Endodermal cell (in vitro differentiated cells): ENCODE measurements around the gene BICDL2. TPM values are rescaled to one million over a fixed set of nuclear protein-coding genes. Genes with fewer than 3 reads are reported as not detected.

Experiments
- DNase-seq: peaks from one replicate; pipeline ENCODE4 v3.0.0-alpha.2; 2017
- H3K27ac ChIP-seq: 2 replicates; pipeline ENCODE4 v1.5.1; 2013; ENCODE audit warnings: mild to moderate bottlenecking, low read depth, low read length, moderate library complexity
- H3K27me3 ChIP-seq: 2 replicates; pipeline ENCODE4 v1.6.1; 2013; ENCODE audit warnings: mild to moderate bottlenecking, low read length, moderate library complexity; ENCODE audit not compliant: insufficient read depth, control insufficient read depth, poor library complexity, severe bottlenecking
- H3K36me3 ChIP-seq: 2 replicates; pipeline ENCODE4 v1.7.0; 2013; ENCODE audit warnings: mild to moderate bottlenecking, low read length, moderate library complexity; ENCODE audit not compliant: control insufficient read depth, insufficient read depth
- H3K4me1 ChIP-seq: one replicate; pipeline ENCODE4 v1.7.0; 2013; ENCODE audit warnings: low read length; ENCODE audit not compliant: control insufficient read depth, insufficient read depth
- H3K4me3 ChIP-seq: 2 replicates; pipeline ENCODE4 v1.5.1; 2013; ENCODE audit warnings: mild to moderate bottlenecking, low read length, moderate library complexity
- H3K9ac ChIP-seq: 2 replicates; pipeline ENCODE4 v1.6.1; 2013; ENCODE audit warnings: mild to moderate bottlenecking, low read length, moderate library complexity; ENCODE audit not compliant: poor library complexity, severe bottlenecking; ENCODE audit errors: extremely low read depth
- H3K9me3 ChIP-seq: 2 replicates; pipeline ENCODE4 v1.6.1; 2013; ENCODE audit warnings: mild to moderate bottlenecking, low read length, moderate library complexity; ENCODE audit not compliant: control insufficient read depth
- H3K27ac Mint-ChIP-seq: 2 replicates; pipeline ENCODE4 v1.8.0; 2020; ENCODE audit warnings: mixed read lengths
- H3K27me3 Mint-ChIP-seq: 2 replicates; pipeline ENCODE4 v1.8.0; 2021; ENCODE audit warnings: mild to moderate bottlenecking, mixed read lengths; ENCODE audit not compliant: insufficient read depth
- H3K36me3 Mint-ChIP-seq: 2 replicates; pipeline ENCODE4 v1.8.0; 2020; ENCODE audit warnings: low read depth, mixed read lengths
- H3K4me1 Mint-ChIP-seq: 2 replicates; pipeline ENCODE4 v1.8.0; 2020; ENCODE audit warnings: mixed read lengths
- H3K4me3 Mint-ChIP-seq: 2 replicates; pipeline ENCODE4 v1.8.0; 2020; ENCODE audit warnings: mild to moderate bottlenecking, moderate library complexity, mixed read lengths
- H3K9me3 Mint-ChIP-seq: 2 replicates; pipeline ENCODE4 v1.8.0; 2020; ENCODE audit warnings: mild to moderate bottlenecking, mixed read lengths
- WGBS, 2 experiments: methylation state at CpG; one replicate each; pipeline versions ENCODE4 v1.1.5 to v1.1.7; 2013; ENCODE audit warnings: missing lambda C conversion rate in 2 of 2, mixed read lengths in 1 of 2; ENCODE audit not compliant: insufficient coverage in 1 of 2, insufficient read length in 1 of 2; 5-methylcytosine and 5-hydroxymethylcytosine counted together
- total RNA-seq, 2 donors: library from RNA; stranded (reverse); fragmentation: NEBNext Ultra II Directional in 1 of 2; extraction: Animal tissue kit (Norgen Biotek cat#: 25700) in 1 of 2; gene quantifications; 2 replicates in 1 of 2; 3 replicates in 1 of 2; pipeline ENCODE4 v1.2.1, GENCODE V29; 2021
- TF ChIP-seq, protein P1 (sequence below): fragments of 200-600 bp; sonication (generic); conservative IDR thresholded peaks from 2 replicates; pipeline ENCODE4 v1.5.0; 2021; ENCODE audit warnings: antibody characterized with exemption, mild to moderate bottlenecking

Gene BICDL2
- total RNA-seq, 2 donors from 2014 or later = 4.7 to 8.2 TPM

DNA sequence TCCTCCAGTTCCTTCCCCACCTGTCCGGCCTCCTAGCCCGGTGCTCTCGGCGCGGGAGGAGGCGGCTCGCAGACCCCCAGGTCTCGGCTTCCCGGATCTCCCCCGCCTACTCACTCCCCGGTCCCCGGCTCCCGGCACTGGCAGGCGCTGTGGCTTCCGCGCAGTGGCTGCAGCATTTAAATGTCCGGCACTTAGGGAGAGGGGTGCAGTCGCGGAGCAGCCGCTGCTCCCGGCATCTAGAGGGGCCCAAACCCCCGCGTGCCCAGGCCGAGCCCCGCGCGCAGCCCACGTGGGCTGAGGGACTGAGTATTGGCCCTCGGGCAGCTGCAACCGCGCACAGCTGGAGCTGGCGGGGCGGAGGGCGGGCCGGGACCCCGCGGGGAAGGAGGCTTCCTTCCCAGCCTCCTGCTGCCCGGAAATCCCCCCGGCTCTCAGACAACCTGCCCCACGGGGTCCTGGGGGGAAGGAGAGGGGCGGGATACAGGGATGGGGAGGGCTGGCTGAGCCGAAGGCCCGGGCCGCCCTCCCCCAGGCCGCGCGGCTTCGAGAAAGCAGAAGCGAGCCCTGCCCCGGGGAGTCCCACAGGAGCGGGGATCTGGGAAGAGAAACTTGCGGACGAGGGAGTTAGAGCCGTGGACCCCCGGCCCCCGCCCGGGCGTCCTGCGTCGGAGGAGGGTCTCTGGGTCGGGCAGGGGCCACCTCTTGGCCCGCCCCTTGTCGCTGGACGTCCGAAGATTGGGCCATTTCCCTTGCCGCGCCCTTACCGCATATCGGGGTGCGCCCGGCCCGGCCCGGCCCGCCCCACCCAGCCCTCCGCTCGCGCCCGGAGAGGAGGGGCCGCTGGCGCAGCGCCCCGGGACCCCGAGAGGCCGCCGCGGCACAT is 9.3 kb upstream of the BICDL2 start, which contains the start of gene MMP25:
TSS of gene MMP25 (plus strand) at position 804 of the 883 bp plus-strand sequence. CDS start 357 bp downstream, outside the sequence.
- no peaks in the 10 kb centered on the region for H3K36me3 Mint-ChIP-seq
- Histone ChIP-seq H3K4me3 (peak within 1 kb of the TSS; percentile 76), H3K27ac (no peak within 1 kb of the TSS), H3K9ac (no peak within 1 kb of the TSS), H3K9me3 (no peaks in the 10 kb centered on the region), H3K27me3 (peaks cover 59% of the 10 kb centered on the region), H3K36me3 (no peaks in the 10 kb centered on the region), H3K4me1 (no peaks in the 10 kb centered on the region)
- peaks cover 4% of the 10 kb centered on the region for H3K4me1 Mint-ChIP-seq
- H3K4me3 Mint-ChIP-seq = peak within 1 kb of the TSS; percentile 63
- DNase-seq = peak; percentile 86
- 0% methylated on average over 14 to 86 of the region's 86 CpGs for WGBS, 2 experiments
- no peaks in the 10 kb centered on the region for H3K9me3 Mint-ChIP-seq
- peak within 1 kb of the TSS; percentile 66 for H3K27ac Mint-ChIP-seq
- peaks cover 62% of the 10 kb centered on the region for H3K27me3 Mint-ChIP-seq
- TF ChIP-seq, protein P1, sequence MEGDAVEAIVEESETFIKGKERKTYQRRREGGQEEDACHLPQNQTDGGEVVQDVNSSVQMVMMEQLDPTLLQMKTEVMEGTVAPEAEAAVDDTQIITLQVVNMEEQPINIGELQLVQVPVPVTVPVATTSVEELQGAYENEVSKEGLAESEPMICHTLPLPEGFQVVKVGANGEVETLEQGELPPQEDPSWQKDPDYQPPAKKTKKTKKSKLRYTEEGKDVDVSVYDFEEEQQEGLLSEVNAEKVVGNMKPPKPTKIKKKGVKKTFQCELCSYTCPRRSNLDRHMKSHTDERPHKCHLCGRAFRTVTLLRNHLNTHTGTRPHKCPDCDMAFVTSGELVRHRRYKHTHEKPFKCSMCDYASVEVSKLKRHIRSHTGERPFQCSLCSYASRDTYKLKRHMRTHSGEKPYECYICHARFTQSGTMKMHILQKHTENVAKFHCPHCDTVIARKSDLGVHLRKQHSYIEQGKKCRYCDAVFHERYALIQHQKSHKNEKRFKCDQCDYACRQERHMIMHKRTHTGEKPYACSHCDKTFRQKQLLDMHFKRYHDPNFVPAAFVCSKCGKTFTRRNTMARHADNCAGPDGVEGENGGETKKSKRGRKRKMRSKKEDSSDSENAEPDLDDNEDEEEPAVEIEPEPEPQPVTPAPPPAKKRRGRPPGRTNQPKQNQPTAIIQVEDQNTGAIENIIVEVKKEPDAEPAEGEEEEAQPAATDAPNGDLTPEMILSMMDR = no peak

DNA sequence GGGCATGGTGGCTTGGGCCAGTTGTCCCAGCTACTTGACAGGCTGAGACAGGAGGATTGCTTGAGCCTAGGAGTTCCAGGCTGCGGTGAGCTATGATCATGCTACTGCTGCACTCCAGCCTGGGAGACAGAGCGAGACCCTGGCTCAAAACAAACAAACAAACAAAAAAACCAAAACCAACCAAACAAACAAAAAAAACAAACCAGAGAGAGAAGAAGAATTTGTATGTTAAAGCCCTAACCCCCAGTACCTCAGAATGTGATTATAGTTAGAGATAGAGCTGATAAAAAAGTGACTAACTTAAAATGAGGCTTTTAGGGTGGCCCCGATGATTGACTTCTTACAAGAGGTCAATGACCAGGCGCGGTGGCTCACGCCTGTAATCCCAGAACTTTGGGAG is 8.0 kb upstream of the BICDL2 start:
- H3K36me3 Mint-ChIP-seq = no peaks in the 10 kb centered on the region
- 91 to 100% methylated on average over 2 to 5 of the region's 6 CpGs for WGBS, 2 experiments
- Histone ChIP-seq H3K27ac (no peak overlapping the region), H3K4me1 (no peaks in the 10 kb centered on the region), H3K9ac (no peak overlapping the region), H3K4me3 (no peak overlapping the region), H3K9me3 (no peaks in the 10 kb centered on the region), H3K27me3 (peaks cover 59% of the 10 kb centered on the region), H3K36me3 (no peaks in the 10 kb centered on the region)
- H3K9me3 Mint-ChIP-seq = no peaks in the 10 kb centered on the region
- peak overlapping the region; percentile 63 for H3K4me3 Mint-ChIP-seq
- H3K27ac Mint-ChIP-seq = no peak overlapping the region
- TF ChIP-seq, protein P1 = no peak
- H3K27me3 Mint-ChIP-seq = peaks cover 53% of the 10 kb centered on the region
- DNase-seq = no peak
- H3K4me1 Mint-ChIP-seq = peaks cover 4% of the 10 kb centered on the region

DNA sequence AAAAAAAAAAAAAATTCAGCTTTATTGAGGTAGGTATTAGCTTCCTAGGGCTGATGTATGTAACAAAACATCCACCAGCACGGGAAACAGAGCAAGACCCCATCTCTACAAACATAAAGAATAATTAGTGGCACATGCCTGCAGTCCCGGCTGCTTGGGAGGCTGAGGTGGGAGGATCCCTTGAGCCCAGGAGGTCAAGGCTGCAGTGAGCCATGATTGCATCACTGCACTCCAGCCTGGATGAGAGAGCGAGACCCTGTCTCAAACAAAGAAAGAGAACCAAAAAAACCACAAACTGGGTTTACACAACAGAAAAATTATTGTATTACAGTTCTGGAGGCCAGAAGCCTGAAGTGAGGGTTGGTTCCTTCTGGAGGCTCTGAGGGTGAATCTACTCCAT is 5.6 kb upstream of the BICDL2 start:
- no peaks in the 10 kb centered on the region for H3K36me3 ChIP-seq
- no peak overlapping the region for H3K4me3 ChIP-seq
- H3K4me1 ChIP-seq = no peaks in the 10 kb centered on the region
- no peak for DNase-seq
- peaks cover 50% of the 10 kb centered on the region for H3K27me3 Mint-ChIP-seq
- H3K9ac ChIP-seq = no peak overlapping the region
- TF ChIP-seq, protein P1 = no peak
- no peaks in the 10 kb centered on the region for H3K9me3 ChIP-seq
- H3K27ac Mint-ChIP-seq = no peak overlapping the region
- WGBS, 2 experiments = 95 to 100% methylated on average over 1 to 2 of the region's 3 CpGs
- peaks cover 4% of the 10 kb centered on the region for H3K4me1 Mint-ChIP-seq
- peaks cover 65% of the 10 kb centered on the region for H3K27me3 ChIP-seq
- H3K36me3 Mint-ChIP-seq = no peaks in the 10 kb centered on the region
- no peaks in the 10 kb centered on the region for H3K9me3 Mint-ChIP-seq
- H3K4me3 Mint-ChIP-seq = no peak overlapping the region
- H3K27ac ChIP-seq = no peak overlapping the region
